Islet of Langerhans (tissue), 1 donor: ENCODE measurements around the gene ALDH7A1.

Source experiments
- FAIRE-seq: peaks from one replicate; lab custom pipeline; 2011; peaks lifted over from hg19 to GRCh38; lab: Jason Lieb, UNC

ALDH7A1 gene

GRCh38 chr5:126506079-126506478 lies 88.9 kb downstream of the ALDH7A1 start:
- no peak for FAIRE-seq

- FAIRE-seq = no peak
Observed at GRCh38 chr5:126503602-126504104, 91.4 kb downstream of the ALDH7A1 start.

GRCh38 chr5:126501448-126501847 lies 93.6 kb downstream of the ALDH7A1 start:
- FAIRE-seq = no peak

- FAIRE-seq = no peak
Observed at GRCh38 chr5:126499853-126500342, 95.1 kb downstream of the ALDH7A1 start.

- no peak for FAIRE-seq
Observed at GRCh38 chr5:126499278-126499677, 95.7 kb downstream of the ALDH7A1 start.

- FAIRE-seq = no peak
Observed at GRCh38 chr5:126497506-126497905, 97.5 kb downstream of the ALDH7A1 start.

- no peak for FAIRE-seq
Observed at GRCh38 chr5:126494393-126494792, 100.6 kb downstream of the ALDH7A1 start.

- no peak for FAIRE-seq
Observed at GRCh38 chr5:126492939-126493338, 102.1 kb downstream of the ALDH7A1 start.

- FAIRE-seq = no peak
Observed at GRCh38 chr5:126490167-126490940, 104.7 kb downstream of the ALDH7A1 start.

- FAIRE-seq = no peak
Observed at GRCh38 chr5:126488443-126489065, 106.5 kb downstream of the ALDH7A1 start.

GRCh38 chr5:126487596-126487995 lies 107.4 kb downstream of the ALDH7A1 start:
- no peak for FAIRE-seq

GRCh38 chr5:126486332-126486731 lies 108.7 kb downstream of the ALDH7A1 start:
- FAIRE-seq = no peak

- no peak for FAIRE-seq
Observed at GRCh38 chr5:126484253-126484652, 110.8 kb downstream of the ALDH7A1 start.

GRCh38 chr5:126483156-126483555 lies 111.9 kb downstream of the ALDH7A1 start:
- no peak for FAIRE-seq

GRCh38 chr5:126482591-126482990 lies 112.4 kb downstream of the ALDH7A1 start:
- no peak for FAIRE-seq

- no peak for FAIRE-seq
Observed at GRCh38 chr5:126481243-126481642, 113.8 kb downstream of the ALDH7A1 start.
